ENCODE measurements around the gene PFN3. TPM values are rescaled to one million over a fixed set of nuclear protein-coding genes. Genes with fewer than 3 reads are reported as not detected.

PFN3 gene
- total RNA-seq, 1 experiment from 2014 or later = 0.48 TPM

GRCh38 chr5:177431317-177432142 lies 31.1 kb upstream of the PFN3 start:
- Mint-ChIP-seq H3K27me3 (ENCODE audit: low read depth) (no peaks in the 10 kb centered on the region), H3K4me1 (peaks cover 13% of the 10 kb centered on the region), H3K36me3 (peaks cover 9% of the 10 kb centered on the region), H3K4me3 (no peak overlapping the region), H3K9me3 (no peaks in the 10 kb centered on the region), H3K27ac (no peak overlapping the region)
- DNase-seq (ENCODE audit: low spot score) (no peak), ATAC-seq (no peak)
- ChIA-PET CTCF (interaction anchor here (0.8 to 9.4 kb wide), 8 partner anchors 16 to 124 kb away, joined by 3 to 95 read pairs (median 4); partner anchors contain the start of gene PFN3), POLR2A (no interaction called here)
- no peak for TF ChIP-seq PRDM15 (CRISPR knock-in tag; IDR thresholded peaks at IDR 0.05)
- TF ChIP-seq GTF2I (CRISPR knock-in tag; conservative IDR thresholded peaks at IDR 0.05) = no peak

- Mint-ChIP-seq H3K36me3 (peaks cover 8% of the 10 kb centered on the region), H3K27me3 (ENCODE audit: low read depth) (no peaks in the 10 kb centered on the region), H3K9me3 (no peaks in the 10 kb centered on the region), H3K4me3 (no peak overlapping the region), H3K27ac (no peak overlapping the region), H3K4me1 (peaks cover 13% of the 10 kb centered on the region)
- ChIA-PET CTCF (interaction anchor here (1.1 to 9.4 kb wide), 6 partner anchors 24 to 121 kb away, joined by 3 to 95 read pairs (median 4); partner anchors contain the start of gene PFN3), POLR2A (no interaction called here)
- no peak for DNase-seq (ENCODE audit: low spot score)
- TF ChIP-seq JAZF1 (CRISPR knock-in tag; IDR thresholded peaks at IDR 0.05) (no peak), ZNF232 (CRISPR knock-in tag; IDR thresholded peaks at IDR 0.05) (no peak), GABPB1 (CRISPR knock-in tag; IDR thresholded peaks at IDR 0.05) (no peak), MYBL2 (CRISPR knock-in tag; IDR thresholded peaks at IDR 0.05) (no peak), SMAD4 (CRISPR knock-in tag; IDR thresholded peaks at IDR 0.05) (no peak), CTCF (IDR thresholded peaks at IDR 0.05) (no peak), ZSCAN18 (CRISPR knock-in tag; IDR thresholded peaks at IDR 0.05) (no peak), ELF4 (CRISPR knock-in tag; IDR thresholded peaks at IDR 0.05; ENCODE audit: low read depth) (no peak), USF2 (CRISPR knock-in tag; IDR thresholded peaks at IDR 0.05) (no peak), ZNF425 (CRISPR knock-in tag; conservative IDR thresholded peaks at IDR 0.05) (no peak), AFF4 (CRISPR knock-in tag; IDR thresholded peaks at IDR 0.05; ENCODE audit: borderline replicate concordance) (no peak), ZNF423 (CRISPR knock-in tag; IDR thresholded peaks at IDR 0.05) (no peak)
- ATAC-seq = no peak
Measured at GRCh38 chr5:177430972-177431316, 30.5 kb upstream of the PFN3 start.
